GM23338 (cell line): ENCODE data around the gene OTOG.

Source experiments
- CTCF ChIP-seq, 2 experiments: fragments of 200-600 bp in 1 of 2; sonication (generic) in 1 of 2; conservative IDR thresholded peaks; 2 replicates each; pipeline versions ENCODE4 v1.5.1 to v1.6.1; 2016 to 2017; ENCODE audit warnings: antibody characterized with exemption in 2 of 2, low read depth in 2 of 2, mild to moderate bottlenecking in 2 of 2, moderate library complexity in 1 of 2
- POLR2AphosphoS5 ChIP-seq: IDR thresholded peaks from 2 replicates; pipeline ENCODE4 v1.6.1; 2016; ENCODE audit warnings: antibody characterized with exemption, low read depth

- no peak for TF ChIP-seq CTCF (conservative IDR thresholded peaks at IDR 0.05; ENCODE audit: low read depth in 2 of 2)
- no peak for TF ChIP-seq POLR2AphosphoS5
Measured at GRCh38 chr11:17561526-17561925, 14.5 kb downstream of the OTOG start.
